Activated gamma-delta T cell treated with Interleukin-2 at 50 U/mL for 16 hours (primary cell): ENCODE measurements around the gene SMIM1.

Experiments used
- DNase-seq: peaks from one replicate; pipeline ENCODE4 v3.0.0-alpha.2; 2020

Gene SMIM1

GRCh38 chr1:3772715-3773571 lies at the start of gene SMIM1:
TSS of gene SMIM1 (plus strand) at chr1:3772749. CDS start at chr1:3775374, 2,625 bp downstream.
- no peak for DNase-seq

- no peak for DNase-seq
These were observed 49.7 kb upstream of the SMIM1 start for GRCh38 chr1:3722846-3723245.

- DNase-seq = peak; percentile 79
These were observed 48.0 kb upstream of the SMIM1 start for GRCh38 chr1:3724416-3725030.

GRCh38 chr1:3725366-3725765 lies 47.2 kb upstream of the SMIM1 start:
- no peak for DNase-seq

GRCh38 chr1:3727042-3727824 lies 45.3 kb upstream of the SMIM1 start:
- no peak for DNase-seq

GRCh38 chr1:3727825-3728776 lies 44.4 kb upstream of the SMIM1 start:
- DNase-seq = no peak

- DNase-seq = no peak
These were observed 42.7 kb upstream of the SMIM1 start for GRCh38 chr1:3729594-3730542.

GRCh38 chr1:3730543-3731247 lies 41.9 kb upstream of the SMIM1 start:
- no peak for DNase-seq

- DNase-seq = no peak
These were observed 40.7 kb upstream of the SMIM1 start for GRCh38 chr1:3731583-3732433.

- no peak for DNase-seq
These were observed 40.0 kb upstream of the SMIM1 start for GRCh38 chr1:3732434-3733093.

- no peak for DNase-seq
These were observed 39.3 kb upstream of the SMIM1 start for GRCh38 chr1:3733094-3733882.

- no peak for DNase-seq
These were observed 38.5 kb upstream of the SMIM1 start for GRCh38 chr1:3733883-3734589.

- no peak for DNase-seq
These were observed 37.9 kb upstream of the SMIM1 start for GRCh38 chr1:3734602-3735001.

- DNase-seq = no peak
These were observed 37.4 kb upstream of the SMIM1 start for GRCh38 chr1:3735027-3735681.

GRCh38 chr1:3735688-3736087 lies 36.9 kb upstream of the SMIM1 start:
- no peak for DNase-seq

GRCh38 chr1:3736131-3736561 lies 36.4 kb upstream of the SMIM1 start:
- DNase-seq = no peak

- DNase-seq = no peak
These were observed 35.8 kb upstream of the SMIM1 start for GRCh38 chr1:3736708-3737107.
